ENCODE data around the gene GNAZ.

GNAZ gene

GRCh38 chr22:23114721-23115020 is 44.4 kb downstream of the GNAZ start:
- Histone ChIP-seq H3K4me3 (replicated peaks; ENCODE audit: low read depth, low read length) (no peak overlapping the region), H3K36me3 (ENCODE audit: control insufficient read depth, insufficient read depth, low read length) (no peaks in the 10 kb centered on the region), H3K27me3 (replicated peaks; ENCODE audit: control insufficient read depth, insufficient read depth, low read length) (no peaks in the 10 kb centered on the region)
- DNase-seq (ENCODE audit: extremely low read depth, insufficient read length) = no peak
- no peak for TF ChIP-seq CTCF (IDR thresholded peaks at IDR 0.05; ENCODE audit: insufficient read depth, low read length, poor library complexity, severe bottlenecking)

- no peaks in the 10 kb centered on the region for H3K36me3 ChIP-seq (ENCODE audit: control insufficient read depth, insufficient read depth, low read length)
Observed at GRCh38 chr22:23115369-23115768, 45.0 kb downstream of the GNAZ start.

GRCh38 chr22:23115825-23116494 is 45.6 kb downstream of the GNAZ start:
- no peak for TF ChIP-seq CTCF (IDR thresholded peaks at IDR 0.05; ENCODE audit: insufficient read depth, low read length, poor library complexity, severe bottlenecking)
- Histone ChIP-seq H3K36me3 (ENCODE audit: control insufficient read depth, insufficient read depth, low read length) (no peaks in the 10 kb centered on the region), H3K27me3 (replicated peaks; ENCODE audit: control insufficient read depth, insufficient read depth, low read length) (no peaks in the 10 kb centered on the region), H3K4me3 (replicated peaks; ENCODE audit: low read depth, low read length) (no peak overlapping the region)
- DNase-seq (ENCODE audit: extremely low read depth, insufficient read length) = no peak

More at GRCh38 chr22:23115369-23115768, 45.0 kb downstream of the GNAZ start:
- Histone ChIP-seq H3K27me3 (replicated peaks; ENCODE audit: control insufficient read depth, insufficient read depth, low read length) (no peaks in the 10 kb centered on the region), H3K4me3 (replicated peaks; ENCODE audit: low read depth, low read length) (no peak overlapping the region)
- no peak for TF ChIP-seq CTCF (IDR thresholded peaks at IDR 0.05; ENCODE audit: insufficient read depth, low read length, poor library complexity, severe bottlenecking)
- DNase-seq (ENCODE audit: extremely low read depth, insufficient read length) = no peak

- Histone ChIP-seq H3K36me3 (ENCODE audit: control insufficient read depth, insufficient read depth, low read length) (no peaks in the 10 kb centered on the region), H3K4me3 (replicated peaks; ENCODE audit: low read depth, low read length) (no peak overlapping the region), H3K27me3 (replicated peaks; ENCODE audit: control insufficient read depth, insufficient read depth, low read length) (no peaks in the 10 kb centered on the region)
- no peak for TF ChIP-seq CTCF (IDR thresholded peaks at IDR 0.05; ENCODE audit: insufficient read depth, low read length, poor library complexity, severe bottlenecking)
- no peak for DNase-seq (ENCODE audit: extremely low read depth, insufficient read length)
Observed at GRCh38 chr22:23116506-23117263, 46.4 kb downstream of the GNAZ start.

- no peak for TF ChIP-seq CTCF (IDR thresholded peaks at IDR 0.05; ENCODE audit: insufficient read depth, low read length, poor library complexity, severe bottlenecking)
- no peaks in the 10 kb centered on the region for H3K27me3 ChIP-seq (replicated peaks; ENCODE audit: control insufficient read depth, insufficient read depth, low read length)
- H3K4me3 ChIP-seq (replicated peaks; ENCODE audit: low read depth, low read length) = no peak overlapping the region
- DNase-seq (ENCODE audit: extremely low read depth, insufficient read length) = no peak
- H3K36me3 ChIP-seq (ENCODE audit: control insufficient read depth, insufficient read depth, low read length) = no peaks in the 10 kb centered on the region
Observed at GRCh38 chr22:23117275-23117674, 47.0 kb downstream of the GNAZ start.
